ENCODE results near the gene DAPK2. TPM values are rescaled to one million over a fixed set of nuclear protein-coding genes. Genes with fewer than 3 reads are reported as not detected.

Gene DAPK2
- total and polyA plus RNA-seq, 2 of the 4 experiments (the other 2 are of a cell fraction), result 0.34 to 0.36 TPM

DNA sequence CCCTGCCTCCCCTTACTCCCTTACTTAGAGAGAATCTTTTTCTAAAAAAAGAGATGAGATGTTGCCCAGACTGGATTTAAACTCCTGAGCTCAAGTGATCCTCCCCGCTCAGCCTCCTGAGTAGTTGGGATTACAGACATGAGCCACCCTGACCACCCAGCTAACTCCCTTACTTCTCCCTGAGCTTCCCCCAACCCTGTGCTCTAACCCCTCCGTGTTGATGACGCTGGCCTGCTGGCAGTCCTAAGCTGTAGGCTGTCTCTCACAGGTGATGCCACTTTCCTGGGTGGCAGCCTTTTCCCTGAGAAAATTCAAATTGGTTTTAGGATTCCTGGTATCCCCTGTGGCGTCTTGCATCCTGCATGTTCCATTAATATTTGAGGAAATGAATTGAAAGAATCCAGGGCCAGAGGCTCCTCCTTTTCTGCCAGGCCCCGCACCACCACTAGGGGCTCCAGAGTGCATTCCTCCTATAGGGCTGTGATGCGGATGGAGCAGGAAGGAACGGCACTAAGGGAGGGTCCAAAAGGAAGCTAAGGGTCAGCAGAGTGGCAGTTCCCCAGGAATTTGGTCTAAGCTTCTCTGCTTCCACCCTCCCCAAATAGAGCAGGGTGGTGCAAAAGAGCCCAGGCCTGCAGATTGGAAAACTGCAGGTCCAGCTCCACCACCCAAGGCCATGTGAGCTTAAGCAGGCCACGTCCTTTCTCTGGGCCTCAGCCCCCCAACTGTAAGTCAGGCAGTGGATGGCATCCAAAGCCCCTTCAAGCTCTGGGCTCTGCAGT lies 101.1 kb downstream of the DAPK2 start:
- Histone ChIP-seq H4K8ac (ENCODE audit: low read depth in 2 of 2, low read length in 2 of 2) (no peak overlapping the region; a peak in 1 of 4 replicates), H2BK120ac (ENCODE audit: low read depth, low read length) (0 out of 2 replicates have a peak overlapping the region, but pooled peaks have one; percentile 46), H4K20me1 (ENCODE audit: insufficient read depth, low read length) (no peaks in the 10 kb centered on the region), H3K27me3 (ENCODE audit: control insufficient read depth, insufficient read depth, low read length) (no peaks in the 10 kb centered on the region), H2BK20ac (ENCODE audit: low read depth, low read length) (no peak overlapping the region; the same call in 1 of the 2 replicates), H3K18ac (ENCODE audit: low read depth, low read length) (no peak overlapping the region), H3K9me1 (ENCODE audit: insufficient read depth, low read length) (peaks cover 11% of the 10 kb centered on the region), H3K14ac (replicated peaks; ENCODE audit: low read depth, low read length) (no peak overlapping the region), H4K91ac (ENCODE audit: insufficient read depth, low read depth, low read length) (peak overlapping the region; percentile 41; the same call in 1 of the 2 replicates), H3K36me3 (ENCODE audit: control insufficient read depth, insufficient read depth, low read length) (no peaks in the 10 kb centered on the region), H3K27ac (ENCODE audit: insufficient read depth, low read length) (no peak overlapping the region), H3K79me1 (ENCODE audit: low read depth in 1 of 2, low read length in 2 of 2) (no peaks in the 10 kb centered on the region), H3K4me2 (ENCODE audit: low read depth, low read length) (no peak overlapping the region), H3K9ac (ENCODE audit: low read depth, low read length) (no peak overlapping the region), H2AK5ac (ENCODE audit: low read depth, low read length) (peak overlapping the region; percentile 60; the same call in 1 of the 2 replicates), H3K4me1 (ENCODE audit: control insufficient read depth, insufficient read depth, low read length) (peaks cover 7% of the 10 kb centered on the region; the same call in 1 of the 2 replicates), H2BK15ac (ENCODE audit: low read depth, low read length) (no peak overlapping the region), H2BK5ac (ENCODE audit: low read depth, low read length, poor library complexity, severe bottlenecking) (no peak overlapping the region), H3K4me3 (ENCODE audit: insufficient read depth, low read depth, low read length) (no peak overlapping the region), H3K56ac (ENCODE audit: extremely low read depth, insufficient read depth, low read length) (no peak overlapping the region), H3K23ac (ENCODE audit: low read depth, low read length) (no peak overlapping the region), H3K9me3 (ENCODE audit: control insufficient read depth, insufficient read depth, low read length) (no peaks in the 10 kb centered on the region), H3K4ac (ENCODE audit: low read depth, low read length) (no peak overlapping the region; the same call in 1 of the 2 replicates), H2AK9ac (replicated peaks; ENCODE audit: low read depth, low read length, poor library complexity) (peak overlapping the region; percentile 1), H2AFZ (replicated peaks; ENCODE audit: low read length, poor library complexity) (peak overlapping the region; percentile 85), H4K5ac (ENCODE audit: low read depth, low read length) (no peak overlapping the region; the same call in 1 of the 2 replicates)
- TF ChIP-seq RAD21 (IDR thresholded peaks at IDR 0.05; ENCODE audit: low read length), result peak; percentile 58
- TF ChIP-seq, protein P1, sequence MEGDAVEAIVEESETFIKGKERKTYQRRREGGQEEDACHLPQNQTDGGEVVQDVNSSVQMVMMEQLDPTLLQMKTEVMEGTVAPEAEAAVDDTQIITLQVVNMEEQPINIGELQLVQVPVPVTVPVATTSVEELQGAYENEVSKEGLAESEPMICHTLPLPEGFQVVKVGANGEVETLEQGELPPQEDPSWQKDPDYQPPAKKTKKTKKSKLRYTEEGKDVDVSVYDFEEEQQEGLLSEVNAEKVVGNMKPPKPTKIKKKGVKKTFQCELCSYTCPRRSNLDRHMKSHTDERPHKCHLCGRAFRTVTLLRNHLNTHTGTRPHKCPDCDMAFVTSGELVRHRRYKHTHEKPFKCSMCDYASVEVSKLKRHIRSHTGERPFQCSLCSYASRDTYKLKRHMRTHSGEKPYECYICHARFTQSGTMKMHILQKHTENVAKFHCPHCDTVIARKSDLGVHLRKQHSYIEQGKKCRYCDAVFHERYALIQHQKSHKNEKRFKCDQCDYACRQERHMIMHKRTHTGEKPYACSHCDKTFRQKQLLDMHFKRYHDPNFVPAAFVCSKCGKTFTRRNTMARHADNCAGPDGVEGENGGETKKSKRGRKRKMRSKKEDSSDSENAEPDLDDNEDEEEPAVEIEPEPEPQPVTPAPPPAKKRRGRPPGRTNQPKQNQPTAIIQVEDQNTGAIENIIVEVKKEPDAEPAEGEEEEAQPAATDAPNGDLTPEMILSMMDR (conservative IDR thresholded peaks at IDR 0.05; ENCODE audit: low read depth, low read length), result peak; percentile 74
- TF ChIP-seq SMC3 (IDR thresholded peaks at IDR 0.05; ENCODE audit: low read depth, low read length), result peak; percentile 40; the same call in 1 of the 2 replicates
- no peak for TF ChIP-seq POLR2A (IDR thresholded peaks at IDR 0.05; ENCODE audit: low read depth, low read length)
- peak; percentile 95 for ATAC-seq (ENCODE audit: low read depth)
- WGBS, 2 experiments (ENCODE audit: extremely low coverage in 2 of 2, insufficient read length in 1 of 2), result no CpG with 5 or more reads among the region's 8 CpGs
- in situ Hi-C loops (cut with MboI; ENCODE audit: low sequenced_read_pairs), result no loop called here
- CTCF ChIA-PET, result interaction anchor here (0.6 to 1.6 kb wide), 12 partner anchors 10 to 265 kb away, joined by 3 to 5 read pairs (median 3); partner anchors contain the start of gene DAPK2
- POLR2A ChIA-PET (ENCODE audit: unreplicated experiment), result no interaction called here
- dilution Hi-C loops (cut with HindIII; ENCODE audit: low sequenced_read_pairs, unreplicated experiment), result no loop called here
- intact Hi-C loops (cut with micrococcal nuclease), result no loop called here
- DNase-seq, result peak; percentile 34
- BruUV-seq (replicated peaks), result no TSS peak
